Measurements from ENCODE around the gene CERKL.
"Not testable (repeated sequence)": the region's sequence is repeated elsewhere in the genome, so short reads cannot be mapped to it uniquely, and the experiment has no call there.

CERKL gene, protein sequence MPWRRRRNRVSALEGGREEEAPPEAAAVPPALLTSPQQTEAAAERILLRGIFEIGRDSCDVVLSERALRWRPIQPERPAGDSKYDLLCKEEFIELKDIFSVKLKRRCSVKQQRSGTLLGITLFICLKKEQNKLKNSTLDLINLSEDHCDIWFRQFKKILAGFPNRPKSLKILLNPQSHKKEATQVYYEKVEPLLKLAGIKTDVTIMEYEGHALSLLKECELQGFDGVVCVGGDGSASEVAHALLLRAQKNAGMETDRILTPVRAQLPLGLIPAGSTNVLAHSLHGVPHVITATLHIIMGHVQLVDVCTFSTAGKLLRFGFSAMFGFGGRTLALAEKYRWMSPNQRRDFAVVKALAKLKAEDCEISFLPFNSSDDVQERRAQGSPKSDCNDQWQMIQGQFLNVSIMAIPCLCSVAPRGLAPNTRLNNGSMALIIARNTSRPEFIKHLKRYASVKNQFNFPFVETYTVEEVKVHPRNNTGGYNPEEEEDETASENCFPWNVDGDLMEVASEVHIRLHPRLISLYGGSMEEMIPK

DNA sequence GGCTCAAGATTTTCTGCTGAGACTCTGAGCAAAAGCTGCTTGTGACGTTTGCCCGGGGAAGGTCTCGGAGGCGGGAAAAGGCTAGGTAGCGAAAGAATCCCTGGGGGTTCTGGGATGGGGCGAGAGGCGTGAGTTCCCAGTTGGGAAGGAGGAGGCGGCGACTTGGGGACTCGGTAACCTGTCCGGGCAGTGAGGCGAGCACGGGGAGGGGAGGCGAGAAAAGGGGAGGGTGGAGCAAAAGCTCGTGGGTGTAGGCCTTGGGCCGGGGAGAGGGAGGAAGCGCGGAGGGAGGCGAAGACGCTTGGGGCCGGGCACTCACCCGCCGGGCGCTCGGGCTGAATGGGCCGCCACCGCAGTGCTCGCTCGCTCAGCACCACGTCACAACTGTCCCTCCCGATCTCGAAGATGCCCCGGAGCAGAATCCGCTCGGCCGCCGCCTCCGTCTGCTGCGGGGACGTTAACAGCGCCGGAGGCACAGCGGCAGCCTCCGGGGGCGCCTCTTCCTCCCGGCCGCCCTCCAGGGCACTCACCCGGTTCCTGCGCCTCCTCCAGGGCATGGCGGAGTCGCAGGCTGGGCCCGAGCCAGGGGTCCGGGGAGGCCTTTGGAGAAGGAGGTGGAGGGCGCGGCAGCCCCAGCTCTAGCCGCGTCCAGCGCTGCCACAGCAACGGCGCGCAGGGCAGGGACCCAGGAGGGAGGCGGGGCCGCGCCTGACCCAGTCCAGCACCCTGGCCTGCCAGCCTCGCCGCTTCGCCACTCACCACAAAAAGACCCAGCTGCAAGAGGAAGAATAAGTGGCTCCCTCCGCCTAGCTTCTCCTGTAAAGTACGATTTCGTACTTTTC is at the start of gene CERKL:
CERKL (minus strand) TSS at position 656 of the 842 bp plus-strand sequence; CDS start at position 557, 99 bp downstream.
- peak; percentile 43 for DNase-seq (ENCODE audit: low read depth)

- not testable (repeated sequence) for DNase-seq (ENCODE audit: low read depth)
These were observed 45.6 kb upstream of the CERKL start for GRCh38 chr2:181702519-181702918.

- no peak for DNase-seq (ENCODE audit: low read depth)
These were observed 41.3 kb upstream of the CERKL start for GRCh38 chr2:181698223-181698622.

- no peak for DNase-seq (ENCODE audit: low read depth)
These were observed 40.7 kb upstream of the CERKL start for GRCh38 chr2:181697571-181697970.

- DNase-seq (ENCODE audit: low read depth), result no peak
These were observed 40.2 kb upstream of the CERKL start for GRCh38 chr2:181697126-181697525.

DNA sequence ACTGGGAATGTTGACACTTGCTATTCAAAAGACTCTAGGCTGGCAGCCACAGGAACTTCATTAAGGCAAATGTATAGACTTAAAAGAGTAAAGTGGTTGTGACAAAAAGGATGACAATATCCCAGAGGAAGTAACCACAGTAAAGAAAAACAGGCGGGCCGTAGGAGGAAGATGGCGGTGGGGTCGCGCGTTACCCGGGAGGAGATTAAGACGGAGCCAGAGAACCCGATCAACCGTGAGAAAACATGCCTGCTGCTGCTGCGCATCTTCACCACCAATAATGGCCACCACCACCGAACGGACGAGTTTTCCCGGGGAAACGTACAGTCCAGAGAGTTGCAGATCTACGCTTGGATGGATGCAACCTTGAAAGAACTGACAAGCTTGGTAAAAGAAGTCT is 37.4 kb upstream of the CERKL start:
- no peak for DNase-seq (ENCODE audit: low read depth)

GRCh38 chr2:181690860-181691259 is 34.0 kb upstream of the CERKL start:
- DNase-seq (ENCODE audit: low read depth), result no peak

DNA sequence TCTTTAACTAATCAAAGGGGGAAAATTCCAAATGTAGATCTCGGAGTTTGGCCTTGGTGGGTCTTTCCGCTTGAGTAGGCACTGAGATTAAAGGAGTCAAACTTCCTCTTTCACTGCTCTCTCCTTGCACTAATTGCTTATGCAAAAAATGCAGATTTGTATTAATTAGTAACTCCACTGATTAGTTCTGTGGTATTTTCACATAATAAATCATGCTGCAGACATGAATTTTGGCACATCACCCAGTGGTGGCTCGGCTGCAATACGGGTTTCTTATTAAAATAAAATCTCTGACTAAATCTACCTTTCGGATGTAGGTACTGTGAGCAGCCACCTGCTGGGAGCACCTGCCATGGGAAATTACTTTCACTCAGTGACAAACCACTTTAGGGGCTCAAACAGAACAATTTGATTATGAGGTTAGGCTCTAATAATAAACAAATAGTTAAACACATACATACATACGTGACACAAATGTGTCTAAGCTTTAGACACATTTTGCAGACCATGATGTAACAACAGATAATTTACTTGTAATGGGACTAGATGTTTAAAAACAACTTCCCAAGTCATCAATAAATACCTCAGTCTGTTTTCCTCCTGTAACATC is 29.8 kb upstream of the CERKL start:
- no peak for DNase-seq (ENCODE audit: low read depth)

GRCh38 chr2:181685150-181685688 is 28.3 kb upstream of the CERKL start:
- peak; percentile 26 for DNase-seq (ENCODE audit: low read depth)

DNA sequence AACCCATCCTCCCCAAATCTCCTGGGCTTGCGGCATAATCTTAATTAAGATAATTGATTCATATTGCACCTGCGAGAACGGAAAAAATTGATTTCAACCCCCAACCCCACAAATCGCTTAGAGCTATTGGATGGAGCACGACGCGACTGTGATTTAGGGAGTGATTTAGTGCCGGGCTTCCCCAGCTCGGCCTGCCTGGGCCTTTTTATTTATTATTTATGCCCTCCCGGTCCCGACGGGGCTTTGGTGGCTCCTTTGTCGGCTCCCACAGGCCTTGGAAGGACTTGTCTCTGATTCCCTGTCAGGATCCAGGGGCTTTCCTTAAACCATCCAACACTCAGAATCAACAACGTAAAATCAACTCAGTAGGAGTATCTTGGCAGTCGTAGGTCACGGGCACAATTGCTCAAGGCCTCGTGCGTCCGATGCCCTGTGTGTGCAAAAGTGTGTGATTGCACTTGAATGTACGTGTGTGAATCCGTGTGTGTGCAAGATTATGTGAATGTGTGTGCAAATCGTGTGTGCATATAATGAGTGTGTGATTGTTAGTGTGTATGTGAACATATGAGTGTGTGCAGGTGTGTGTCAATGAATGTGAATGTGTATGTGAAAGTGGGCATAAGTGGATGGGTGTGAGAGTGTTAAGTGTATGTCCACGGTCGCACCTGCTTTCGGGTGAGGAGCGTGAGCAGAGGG is 27.7 kb upstream of the CERKL start:
- no peak for DNase-seq (ENCODE audit: low read depth)

DNA sequence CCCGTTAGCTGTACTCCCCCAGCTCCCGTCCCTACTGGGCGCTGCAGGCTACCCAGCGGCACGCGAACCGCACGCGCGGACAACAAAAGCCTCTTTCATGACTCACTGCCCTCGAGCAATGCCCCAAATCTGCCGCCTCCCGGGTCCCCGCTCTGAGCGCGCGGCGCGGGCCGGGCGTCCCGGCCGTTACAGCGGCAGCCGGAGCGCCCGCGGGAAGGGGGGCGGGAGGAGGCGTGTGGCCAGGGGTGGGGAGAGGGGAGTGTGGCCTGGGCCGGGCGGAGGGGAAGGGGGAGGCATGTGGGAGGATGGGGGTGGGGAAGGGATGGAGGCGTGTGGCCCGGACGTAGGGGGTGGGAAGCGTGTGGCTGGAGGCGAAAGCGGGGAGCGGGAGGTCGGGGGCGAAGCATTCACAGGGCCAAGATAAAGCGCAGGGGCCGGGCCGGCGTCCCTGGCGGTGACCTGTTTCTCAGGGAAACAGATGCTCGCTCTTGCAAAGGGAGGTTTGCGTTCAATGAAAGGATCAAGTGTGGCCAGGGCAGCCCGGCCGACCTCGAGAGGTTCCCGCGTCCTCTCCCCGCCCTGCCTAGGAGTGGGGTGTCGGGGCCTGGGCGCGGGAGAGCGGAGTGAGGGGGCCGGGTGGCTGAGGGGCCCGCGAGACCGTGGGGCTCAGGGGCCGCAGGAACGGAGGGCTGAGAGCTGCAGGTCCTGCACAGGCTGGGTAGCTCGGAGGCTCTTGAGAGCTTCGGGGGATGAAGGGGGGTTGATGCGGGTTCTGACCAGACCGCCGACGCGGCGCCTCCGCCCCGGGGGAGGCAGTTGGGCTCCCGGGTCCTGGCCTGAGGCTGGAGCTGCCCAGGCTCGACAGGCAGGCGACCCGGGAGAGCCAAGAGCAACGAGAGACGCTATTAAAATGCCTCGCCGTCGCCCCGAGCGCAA is 26.9 kb upstream of the CERKL start:
- peak; percentile 60 for DNase-seq (ENCODE audit: low read depth)

DNA sequence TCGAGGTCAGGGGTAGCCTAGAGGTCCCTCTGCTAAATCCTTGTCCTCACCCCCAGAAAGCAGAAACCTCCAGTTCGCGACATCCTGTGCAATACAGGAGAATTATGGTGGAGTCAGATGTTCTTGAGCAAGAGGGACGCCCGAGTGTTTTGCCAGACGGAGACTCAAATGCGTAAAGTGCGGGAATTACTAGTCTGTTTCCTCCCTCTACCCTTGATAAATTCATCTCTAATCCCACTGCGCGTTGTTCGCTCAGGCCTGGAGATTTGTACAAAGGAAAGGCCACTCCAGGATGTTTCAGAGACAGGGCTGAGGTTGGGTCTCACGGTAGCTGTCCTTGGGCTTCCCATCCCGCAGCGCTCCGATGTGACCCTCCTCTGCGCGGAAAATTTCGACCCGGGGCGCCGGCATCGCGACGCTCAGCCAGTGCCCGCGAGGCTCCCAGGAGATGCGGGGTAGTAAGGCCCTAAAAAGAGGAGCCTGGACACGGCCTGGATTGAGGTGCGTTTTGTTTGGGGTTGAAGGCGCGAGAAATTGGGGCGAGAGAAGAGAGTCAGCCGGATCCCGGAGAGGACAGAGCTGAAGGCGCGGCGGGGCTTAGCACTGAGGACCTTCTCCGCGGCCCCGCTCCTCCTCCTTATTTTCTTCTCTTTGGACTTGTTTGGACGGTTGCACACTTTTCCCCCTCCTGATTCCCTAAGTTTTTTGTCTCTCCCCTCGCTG is 26.1 kb upstream of the CERKL start:
- no peak for DNase-seq (ENCODE audit: low read depth)

DNA sequence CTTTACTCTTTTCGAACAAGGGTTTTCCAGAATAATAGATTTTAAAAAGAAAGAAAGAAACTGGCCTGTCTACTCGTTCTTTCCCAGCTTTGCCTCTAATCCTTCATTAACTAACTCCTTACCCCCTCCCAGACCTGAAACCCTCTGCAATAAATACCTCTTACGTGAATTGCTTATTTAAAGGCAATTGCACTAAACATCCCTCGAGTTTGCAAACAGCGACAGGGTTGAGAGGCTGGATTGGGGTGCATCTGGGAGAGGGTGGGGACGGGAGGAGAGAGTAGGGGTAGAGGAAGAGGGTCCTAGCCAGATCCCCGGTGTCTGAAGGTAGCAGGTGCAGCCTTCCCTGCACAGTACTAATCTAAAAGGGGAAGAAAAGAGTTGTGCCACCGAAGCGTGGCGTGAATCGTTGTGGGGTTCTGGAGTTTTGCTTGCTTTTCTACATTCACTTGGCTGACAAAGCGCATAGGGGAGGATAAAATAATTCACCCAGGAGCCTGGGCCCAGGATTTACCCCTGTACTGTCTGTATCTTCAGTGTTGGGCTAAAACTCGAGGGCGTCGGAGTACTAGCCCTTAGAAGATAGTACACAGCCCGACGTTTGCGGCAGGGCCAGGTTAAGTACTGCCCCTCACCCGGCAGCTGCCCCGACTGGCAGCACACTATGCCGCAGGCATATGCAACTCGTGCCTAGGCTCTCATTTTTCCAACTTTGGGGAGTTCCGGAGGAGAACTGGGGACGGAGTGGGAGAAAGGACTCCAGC is 25.3 kb upstream of the CERKL start:
- DNase-seq (ENCODE audit: low read depth), result no peak

DNA sequence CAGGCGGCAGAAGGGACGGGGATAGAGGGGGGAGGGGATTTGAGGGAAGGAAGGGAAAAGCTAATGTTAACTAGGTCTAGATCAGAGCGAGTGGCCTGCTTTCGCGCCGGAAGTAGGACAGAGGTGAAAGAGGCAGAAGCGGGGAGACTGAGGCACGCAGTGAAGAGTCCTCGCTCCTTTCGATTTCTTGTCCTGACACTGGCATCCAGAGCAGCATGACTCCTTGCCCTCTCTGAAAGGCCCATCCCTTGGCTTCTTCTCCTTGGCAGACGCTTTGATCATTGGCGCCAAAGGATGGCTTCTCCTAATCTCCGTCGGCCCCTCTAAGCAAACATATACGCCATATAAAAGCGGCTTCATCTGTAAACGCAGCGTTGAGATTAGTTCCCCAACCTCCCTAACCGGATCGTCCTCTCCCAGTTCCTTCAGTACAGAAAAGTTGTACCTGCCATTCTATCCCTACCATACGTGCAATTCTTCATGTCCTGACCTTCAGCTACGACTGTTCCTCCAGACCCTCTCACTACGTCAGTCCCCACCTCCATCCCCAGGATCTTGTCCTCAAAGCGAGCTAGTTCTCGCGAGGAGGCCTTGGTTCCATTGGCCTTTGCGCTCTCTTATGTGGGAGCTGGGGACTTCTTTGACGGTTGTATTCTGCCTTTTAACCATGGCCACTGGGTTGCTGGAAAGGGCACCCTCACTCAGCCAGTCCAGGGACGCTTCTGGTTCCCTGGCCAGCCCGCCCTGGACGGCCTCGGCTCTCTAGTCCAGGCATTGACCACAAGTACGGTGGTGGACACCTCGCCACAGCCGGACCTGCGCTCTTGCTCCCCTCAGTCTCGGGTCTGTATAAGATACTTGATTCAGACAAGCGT is 24.3 kb upstream of the CERKL start:
- DNase-seq (ENCODE audit: low read depth), result no peak

DNA sequence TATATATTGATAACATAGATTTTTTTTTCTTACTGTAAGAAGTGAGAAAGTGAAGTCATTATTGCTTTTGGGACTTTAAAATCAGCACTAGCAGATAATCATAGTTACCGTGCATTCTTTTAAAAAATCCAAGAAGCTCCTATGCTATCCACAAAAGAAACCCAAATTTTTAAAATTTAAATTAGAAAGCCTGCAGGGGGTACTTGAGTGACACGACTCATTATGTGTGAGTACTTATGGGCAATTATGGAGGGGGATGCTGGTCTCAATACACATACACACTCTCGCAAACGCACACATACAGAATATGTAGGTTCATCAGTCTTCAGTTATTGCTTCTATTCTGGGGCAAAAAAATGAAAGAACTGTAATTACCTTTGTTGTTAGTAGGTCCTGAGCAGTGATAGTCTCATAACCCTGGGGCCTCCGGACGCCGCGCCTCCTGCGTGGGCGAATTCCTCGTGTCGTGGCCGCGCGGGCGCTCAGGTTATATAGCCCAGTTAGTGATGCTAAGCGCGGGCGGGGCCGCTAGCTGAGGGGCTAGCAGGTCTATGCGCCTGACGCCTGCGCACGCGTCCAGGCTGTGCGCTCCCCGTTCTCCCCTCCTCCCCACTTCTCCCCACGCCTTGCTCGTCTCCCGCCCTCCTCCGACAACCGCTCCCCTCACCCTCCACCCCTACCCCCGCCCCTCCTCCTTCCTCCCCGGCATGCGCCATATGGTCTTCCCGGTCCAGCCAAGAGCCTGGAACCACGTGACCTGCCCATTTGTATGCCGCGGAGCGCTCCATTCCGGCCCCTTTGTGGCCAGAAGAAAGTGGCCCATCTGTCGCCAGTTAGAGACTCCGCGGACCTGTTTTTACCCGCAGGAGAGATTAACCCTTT is 23.4 kb upstream of the CERKL start, which contains the start of gene NEUROD1:
NEUROD1 (minus strand) TSS at position 463 of the 882 bp plus-strand sequence. CDS start 1,657 bp downstream, outside the sequence.
- no peak for DNase-seq (ENCODE audit: low read depth)

GRCh38 chr2:181679544-181679979 is 22.7 kb upstream of the CERKL start:
- no peak for DNase-seq (ENCODE audit: low read depth)
